CD4-positive, alpha-beta memory T cell (primary cell): ENCODE results near the gene MEX3C. TPM values are rescaled to one million over a fixed set of nuclear protein-coding genes. Genes with fewer than 3 reads are reported as not detected.
A peak's percentile ranks its signal among the peaks of the same experiment; 100 is the strongest.

Source experiments
- CTCF ChIA-PET: fragments of 350-600 bp; sonication (Branson Sonifier 250); formaldehyde crosslinking; loops from one replicate; lab custom pipeline; 2021; ENCODE audit warnings: inconsistent platforms; ENCODE audit not compliant: partially characterized antibody; lab: Charles Lee
- POLR2A ChIA-PET: fragments of 350-600 bp; sonication (Branson Sonifier 250); formaldehyde crosslinking; loops from one replicate; lab custom pipeline; 2021; ENCODE audit not compliant: partially characterized antibody; lab: Charles Lee
- DNase-seq, 5 donors: peaks; one replicate each; pipeline versions ENCODE4 v3.0.0 to v3.0.0-alpha.2; 2020 to 2022; ENCODE audit warnings: mixed read lengths in 1 of 5
- H3K27ac ChIP-seq: one replicate; pipeline ENCODE4 v1.7.0; 2013; ENCODE audit warnings: low read depth, low read length
- H3K27me3 ChIP-seq: 2 replicates; pipeline ENCODE4 v1.7.0; 2013; ENCODE audit warnings: mild to moderate bottlenecking, low read length, moderate library complexity; ENCODE audit not compliant: insufficient read depth
- H3K36me3 ChIP-seq: 2 replicates; pipeline ENCODE4 v1.7.0; 2013; ENCODE audit warnings: mild to moderate bottlenecking, low read length, moderate library complexity; ENCODE audit not compliant: insufficient read depth
- H3K4me1 ChIP-seq: 2 replicates; pipeline ENCODE4 v1.7.0; 2013; ENCODE audit warnings: mild to moderate bottlenecking, low read length, moderate library complexity; ENCODE audit not compliant: insufficient read depth
- H3K4me3 ChIP-seq, 2 donors: one replicate each; pipeline ENCODE4 v1.7.0; 2013; ENCODE audit warnings: low read length in 2 of 2, mild to moderate bottlenecking in 1 of 2
- H3K9me3 ChIP-seq, 2 donors: one replicate each; pipeline ENCODE4 v1.7.0; 2013; ENCODE audit warnings: low read length in 2 of 2, control low read depth in 1 of 2; ENCODE audit not compliant: control insufficient read depth in 1 of 2
- H3K27ac Mint-ChIP-seq, 7 donors: one replicate each; pipeline ENCODE4 v1.8.0; 2020 to 2021; ENCODE audit warnings: mixed read lengths in 7 of 7, mild to moderate bottlenecking in 6 of 7, inconsistent platforms in 3 of 7, moderate library complexity in 3 of 7
- H3K27me3 Mint-ChIP-seq, 2 donors: one replicate each; pipeline ENCODE4 v1.8.0; 2020 to 2021; ENCODE audit warnings: mixed read lengths in 2 of 2
- H3K36me3 Mint-ChIP-seq, 2 donors: one replicate each; pipeline ENCODE4 v1.8.0; 2020 to 2021; ENCODE audit warnings: mixed read lengths in 2 of 2, inconsistent platforms in 1 of 2, mild to moderate bottlenecking in 1 of 2
- H3K4me1 Mint-ChIP-seq, 4 donors: one replicate each; pipeline ENCODE4 v1.8.0; 2020 to 2021; ENCODE audit warnings: mixed read lengths in 4 of 4, mild to moderate bottlenecking in 1 of 4
- H3K4me3 Mint-ChIP-seq, 8 donors: one replicate each; pipeline ENCODE4 v1.8.0; 2020 to 2021; ENCODE audit warnings: mixed read lengths in 8 of 8, mild to moderate bottlenecking in 7 of 8, moderate library complexity in 6 of 8, inconsistent platforms in 3 of 8
- H3K9me3 Mint-ChIP-seq, 8 donors: one replicate each; pipeline ENCODE4 v1.8.0; 2020 to 2021; ENCODE audit warnings: mixed read lengths in 8 of 8, mild to moderate bottlenecking in 5 of 8, inconsistent platforms in 3 of 8, moderate library complexity in 1 of 8
- intact Hi-C: fragments of 100-400 bp; cut with micrococcal nuclease; formaldehyde crosslinking; loops from one replicate; pipeline ENCODE4 v1.15.1; 2023
- polyA plus RNA-seq, 2 donors: library from polyadenylated mRNA; unstranded; fragments of 300-500 nt; fragmentation: Illumina TruSeq; gene quantifications; one replicate each; pipeline ENCODE4 v1.2.3, GENCODE V29; 2021
- total RNA-seq, 2 experiments: library from RNA; stranded (reverse); gene quantifications; one replicate each; pipeline ENCODE4 v1.2.3, GENCODE V29; 2021

Gene MEX3C
- total and polyA plus RNA-seq, 4 experiments from 2014 or later = 3.5 to 64.8 (median 35.7) TPM

DNA sequence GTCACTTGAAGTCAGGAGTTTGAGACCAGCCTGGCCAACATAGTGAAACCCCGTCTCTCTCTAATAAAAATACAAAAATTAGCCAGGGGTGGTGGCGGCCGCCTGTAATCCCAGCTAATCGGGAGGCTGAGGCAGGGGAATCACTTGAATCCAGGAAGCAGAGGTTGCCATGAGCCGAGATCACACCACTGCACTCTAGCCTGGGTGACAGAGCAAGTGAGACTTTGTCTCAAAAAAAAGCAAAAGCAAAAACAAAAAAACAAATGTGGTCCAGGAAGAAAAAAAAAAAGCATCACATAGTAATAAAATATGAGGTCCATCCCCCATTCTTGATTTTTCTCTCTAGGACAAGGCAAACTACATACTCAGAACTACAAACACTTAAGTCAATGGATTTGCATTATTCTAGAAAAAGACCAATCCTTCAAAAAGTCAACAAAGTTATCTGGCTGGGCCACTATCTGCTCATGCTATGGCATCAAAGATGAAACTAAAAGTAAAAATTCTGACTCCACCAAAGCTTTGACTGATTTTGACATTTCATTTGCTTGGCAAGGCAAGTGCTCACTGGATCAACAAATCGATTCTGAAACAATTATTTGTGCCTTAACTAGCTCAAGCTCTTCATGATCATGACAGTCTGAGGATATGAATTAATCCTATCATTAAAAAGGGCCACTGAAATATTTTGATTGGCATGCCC is 28.4 kb downstream of the MEX3C start:
- DNase-seq = no peak
- Mint-ChIP-seq H3K4me3 (peak overlapping the region in 3 of 8 donors; percentile 11 to 62 (median 16)), H3K36me3 (peaks cover 4 to 9% of the 10 kb centered on the region in 2 donors), H3K4me1 (peaks cover 24 to 50% (median 29%) of the 10 kb centered on the region in 4 donors), H3K27me3 (no peaks in the 10 kb centered on the region), H3K27ac (peak overlapping the region; percentile 0 to 73 (median 24)), H3K9me3 (no peaks in the 10 kb centered on the region)
- H3K27me3 ChIP-seq = no peaks in the 10 kb centered on the region
- intact Hi-C loops = no loop called here
- H3K27ac ChIP-seq = no peak overlapping the region
- ChIA-PET CTCF (interaction anchor here (0.6 to 2.8 kb wide), 3 partner anchors 9 to 16 kb away, joined by 3 to 11 read pairs (median 3); no protein-coding TSS in a partner anchor), POLR2A (interaction anchor here (0.7 to 3.4 kb wide), 3 partner anchors 12 to 28 kb away, joined by 3 to 19 read pairs (median 5); partner anchors contain the start of gene MEX3C)
- H3K9me3 ChIP-seq = no peaks in the 10 kb centered on the region
- H3K36me3 ChIP-seq = no peaks in the 10 kb centered on the region
- H3K4me3 ChIP-seq = no peak overlapping the region
- H3K4me1 ChIP-seq = peaks cover 23% of the 10 kb centered on the region

DNA sequence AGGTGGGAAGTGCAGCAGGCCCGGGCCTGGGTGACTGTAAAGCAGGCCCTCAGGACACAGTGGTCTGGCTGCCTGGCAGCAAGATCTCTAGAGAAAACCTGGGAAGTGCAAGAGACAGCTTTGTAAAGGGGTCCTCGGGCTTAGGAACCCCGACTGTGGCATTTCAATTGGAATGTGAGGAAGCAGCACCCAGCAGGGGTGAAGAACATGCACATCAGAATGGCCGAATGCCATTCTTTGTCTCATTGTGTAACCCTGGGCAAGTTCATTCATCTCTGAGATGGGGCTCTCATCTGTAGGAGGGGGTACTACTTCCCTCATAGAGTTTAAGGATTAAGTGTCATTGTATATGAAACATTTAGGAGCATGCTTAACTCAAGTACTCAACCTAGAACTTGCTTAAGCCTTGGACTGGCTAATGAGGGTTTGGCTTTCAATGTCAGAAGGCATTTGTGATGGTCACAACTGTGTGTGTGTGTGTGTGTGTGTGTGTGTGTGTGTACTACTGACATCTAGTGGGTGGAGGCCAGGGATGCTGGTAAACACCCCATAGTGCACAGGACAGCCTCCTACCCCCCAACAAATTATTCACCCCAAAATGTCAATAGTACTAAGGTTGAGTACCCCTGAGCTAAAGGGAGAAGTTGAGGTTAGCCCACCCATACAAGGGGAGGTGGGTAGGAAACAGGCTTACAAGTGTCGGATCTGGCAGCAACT is 29.3 kb downstream of the MEX3C start:
- Mint-ChIP-seq H3K4me1 (peaks cover 24 to 45% (median 29%) of the 10 kb centered on the region in 4 donors), H3K27me3 (no peaks in the 10 kb centered on the region), H3K36me3 (peaks cover 4 to 6% of the 10 kb centered on the region in 2 donors), H3K27ac (peak overlapping the region in 3 of 7 donors; percentile 7 to 55 (median 55)), H3K4me3 (no peak overlapping the region), H3K9me3 (no peaks in the 10 kb centered on the region)
- intact Hi-C loops = no loop called here
- Histone ChIP-seq H3K27me3 (no peaks in the 10 kb centered on the region), H3K4me3 (no peak overlapping the region), H3K9me3 (no peaks in the 10 kb centered on the region), H3K27ac (no peak overlapping the region), H3K4me1 (peaks cover 23% of the 10 kb centered on the region), H3K36me3 (no peaks in the 10 kb centered on the region)
- ChIA-PET CTCF (interaction anchor here (1.3 to 2.8 kb wide), 2 partner anchors 11 to 15 kb away, joined by 4 to 11 read pairs; no protein-coding TSS in a partner anchor), POLR2A (interaction anchor here (1.3 to 3.4 kb wide), 2 partner anchors 14 to 29 kb away, joined by 5 to 19 read pairs; partner anchors contain the start of gene MEX3C)
- no peak for DNase-seq

DNA sequence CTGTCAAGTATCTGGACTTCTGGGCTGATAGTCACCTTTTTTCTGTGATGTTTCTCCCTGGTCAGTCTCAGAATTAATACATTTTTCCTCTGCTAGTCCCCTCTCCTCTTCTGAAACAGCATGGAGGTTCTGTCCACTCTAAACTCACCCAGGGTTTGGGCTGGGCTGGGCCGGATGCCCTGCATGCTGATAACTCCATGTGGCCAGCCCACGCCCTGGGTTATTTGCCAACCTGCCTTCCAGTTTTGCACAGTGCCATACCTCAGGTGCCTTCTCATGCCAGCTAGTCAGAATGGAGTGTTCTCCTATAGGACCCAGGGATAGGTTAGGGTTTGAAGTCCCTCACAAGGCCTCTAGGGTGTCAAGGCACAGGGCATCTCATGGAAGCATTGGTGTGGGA is 32.2 kb downstream of the MEX3C start:
- Histone ChIP-seq H3K27me3 (no peaks in the 10 kb centered on the region), H3K9me3 (no peaks in the 10 kb centered on the region), H3K4me3 (no peak overlapping the region), H3K27ac (no peak overlapping the region), H3K4me1 (peaks cover 14% of the 10 kb centered on the region), H3K36me3 (no peaks in the 10 kb centered on the region)
- intact Hi-C loops = no loop called here
- Mint-ChIP-seq H3K36me3 (no peaks in the 10 kb centered on the region), H3K4me3 (no peak overlapping the region), H3K27ac (no peak overlapping the region), H3K27me3 (no peaks in the 10 kb centered on the region), H3K9me3 (no peaks in the 10 kb centered on the region), H3K4me1 (peaks cover 11 to 19% (median 17%) of the 10 kb centered on the region in 4 donors)
- DNase-seq = no peak
- ChIA-PET POLR2A (interaction anchor here (1.0 kb wide), 1 partner anchor 31 kb away, joined by 3 read pairs; no protein-coding TSS in a partner anchor), CTCF (no interaction called here)

DNA sequence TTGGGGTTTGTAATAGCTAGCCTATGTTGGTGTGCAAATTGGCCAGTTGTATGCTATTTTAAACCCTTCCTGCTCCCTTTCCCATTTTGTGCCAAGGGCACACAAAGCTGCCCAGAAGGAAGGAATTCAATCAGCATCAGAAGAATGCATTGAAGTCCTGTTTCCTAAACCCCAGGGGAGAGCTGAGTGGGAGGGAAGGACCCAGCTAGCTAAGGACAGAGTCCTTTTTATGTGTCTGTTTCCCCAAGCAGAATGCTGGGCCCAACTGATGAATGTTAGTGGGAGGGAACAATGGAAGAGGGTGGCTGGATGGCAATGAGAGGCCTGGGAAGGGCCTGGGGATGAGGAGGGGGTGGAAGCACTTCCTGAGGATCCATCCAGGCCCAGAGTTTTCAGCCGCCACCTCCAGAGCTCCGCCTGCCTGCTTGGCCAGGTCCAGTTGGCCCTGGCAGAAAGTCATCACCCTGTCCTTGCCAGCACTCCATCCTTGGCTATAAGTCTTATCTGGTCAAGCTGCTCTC is 32.7 kb downstream of the MEX3C start:
- Mint-ChIP-seq H3K9me3 (no peaks in the 10 kb centered on the region), H3K36me3 (no peaks in the 10 kb centered on the region), H3K4me3 (no peak overlapping the region), H3K27me3 (no peaks in the 10 kb centered on the region), H3K4me1 (peaks cover 6 to 14% (median 13%) of the 10 kb centered on the region in 4 donors), H3K27ac (peak overlapping the region in 1 of 7 donors; percentile 57)
- H3K27ac ChIP-seq = no peak overlapping the region
- H3K9me3 ChIP-seq = no peaks in the 10 kb centered on the region
- H3K4me3 ChIP-seq = no peak overlapping the region
- H3K4me1 ChIP-seq = peaks cover 9% of the 10 kb centered on the region
- no peak for DNase-seq
- ChIA-PET CTCF (no interaction called here), POLR2A (interaction anchor here (1.0 to 1.1 kb wide), 2 partner anchors 11 to 31 kb away, joined by 3 to 6 read pairs; no protein-coding TSS in a partner anchor)
- no peaks in the 10 kb centered on the region for H3K27me3 ChIP-seq
- intact Hi-C loops = no loop called here
- no peaks in the 10 kb centered on the region for H3K36me3 ChIP-seq

DNA sequence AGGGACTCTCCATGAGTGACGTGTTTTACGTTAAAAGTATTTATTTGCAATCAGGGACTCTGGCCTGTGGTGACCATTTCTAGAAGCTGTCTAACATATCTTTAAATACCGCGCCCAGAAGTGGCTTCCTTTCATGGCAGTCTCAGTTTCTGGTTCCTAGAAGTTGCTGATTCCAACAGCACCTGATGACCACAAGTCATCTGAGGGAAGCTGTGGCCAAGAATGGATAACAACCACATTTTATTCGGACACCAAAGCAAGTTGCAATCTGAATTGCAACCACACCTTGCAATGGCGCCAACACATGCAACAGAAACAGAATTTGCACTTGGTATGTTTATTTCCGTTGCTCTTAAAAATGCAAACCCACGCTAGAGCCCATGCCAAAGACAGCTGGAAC is 33.1 kb downstream of the MEX3C start:
- CTCF ChIA-PET = interaction anchor here (1.3 kb wide), 1 partner anchor 13 kb away, joined by 3 read pairs; no protein-coding TSS in a partner anchor
- Mint-ChIP-seq H3K4me3 (no peak overlapping the region), H3K27me3 (no peaks in the 10 kb centered on the region), H3K4me1 (peaks cover 3 to 9% (median 9%) of the 10 kb centered on the region in 4 donors), H3K9me3 (no peaks in the 10 kb centered on the region), H3K27ac (no peak overlapping the region), H3K36me3 (no peaks in the 10 kb centered on the region)
- no peaks in the 10 kb centered on the region for H3K36me3 ChIP-seq
- POLR2A ChIA-PET = interaction anchor here (1.1 kb wide), 1 partner anchor 11 kb away, joined by 6 read pairs; no protein-coding TSS in a partner anchor
- H3K9me3 ChIP-seq = no peaks in the 10 kb centered on the region
- H3K27ac ChIP-seq = no peak overlapping the region
- peaks cover 4% of the 10 kb centered on the region for H3K4me1 ChIP-seq
- intact Hi-C loops = no loop called here
- H3K4me3 ChIP-seq = no peak overlapping the region
- no peaks in the 10 kb centered on the region for H3K27me3 ChIP-seq
- no peak for DNase-seq

DNA sequence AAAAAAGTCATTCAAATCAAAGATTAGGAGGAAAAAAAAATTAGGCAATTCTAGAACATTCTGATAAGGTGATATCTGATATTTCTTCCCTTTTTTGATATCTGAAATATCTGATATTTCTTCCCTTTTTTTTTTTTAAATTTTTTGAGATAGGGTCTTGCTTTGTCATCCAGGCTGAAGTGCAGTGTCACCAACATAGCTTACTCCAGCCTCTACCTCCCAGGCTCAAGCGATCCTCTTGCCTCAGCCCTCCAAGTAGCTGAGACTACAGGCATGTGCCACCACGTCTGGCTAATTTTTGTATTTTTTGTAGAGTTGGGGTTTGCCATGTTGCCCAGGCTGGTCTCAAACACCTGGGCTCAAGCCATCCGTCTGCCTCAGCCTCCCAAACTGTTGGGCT is 33.9 kb downstream of the MEX3C start:
- Mint-ChIP-seq H3K36me3 (no peaks in the 10 kb centered on the region), H3K4me3 (no peak overlapping the region), H3K9me3 (no peaks in the 10 kb centered on the region), H3K27ac (no peak overlapping the region), H3K4me1 (peaks cover 0 to 3% (median 2%) of the 10 kb centered on the region in 4 donors), H3K27me3 (no peaks in the 10 kb centered on the region)
- H3K9me3 ChIP-seq = no peaks in the 10 kb centered on the region
- no peaks in the 10 kb centered on the region for H3K36me3 ChIP-seq
- intact Hi-C loops = no loop called here
- no peaks in the 10 kb centered on the region for H3K27me3 ChIP-seq
- H3K27ac ChIP-seq = no peak overlapping the region
- no peak for DNase-seq
- no peaks in the 10 kb centered on the region for H3K4me1 ChIP-seq
- H3K4me3 ChIP-seq = no peak overlapping the region
- ChIA-PET POLR2A (interaction anchor here (1.1 to 1.2 kb wide), 2 partner anchors 10 to 34 kb away, joined by 3 to 6 read pairs; partner anchors contain the start of gene MEX3C), CTCF (interaction anchor here (1.3 to 1.6 kb wide), 2 partner anchors 12 to 17 kb away, joined by 3 read pairs; no protein-coding TSS in a partner anchor)
